Cerebellar nuclear complex (tissue), 1 donor: ENCODE results near the gene MCRIP2.
A peak's percentile ranks its signal among the peaks of the same experiment; 100 is the strongest.
"Not testable (repeated sequence)": the region's sequence is repeated elsewhere in the genome, so short reads cannot be mapped to it uniquely, and the experiment has no call there.

ENCODE experiments used
- DNase-seq, 2 experiments: peaks; one replicate each; lab custom pipeline; 2025; lab: John Stamatoyannopoulos, UW

MCRIP2 gene

GRCh38 chr16:641326-642188 is at the start of gene MCRIP2:
TSS of gene MCRIP2 (plus strand) at chr16:641828. CDS start at chr16:641992, 164 bp downstream.
- DNase-seq: no peak

DNA sequence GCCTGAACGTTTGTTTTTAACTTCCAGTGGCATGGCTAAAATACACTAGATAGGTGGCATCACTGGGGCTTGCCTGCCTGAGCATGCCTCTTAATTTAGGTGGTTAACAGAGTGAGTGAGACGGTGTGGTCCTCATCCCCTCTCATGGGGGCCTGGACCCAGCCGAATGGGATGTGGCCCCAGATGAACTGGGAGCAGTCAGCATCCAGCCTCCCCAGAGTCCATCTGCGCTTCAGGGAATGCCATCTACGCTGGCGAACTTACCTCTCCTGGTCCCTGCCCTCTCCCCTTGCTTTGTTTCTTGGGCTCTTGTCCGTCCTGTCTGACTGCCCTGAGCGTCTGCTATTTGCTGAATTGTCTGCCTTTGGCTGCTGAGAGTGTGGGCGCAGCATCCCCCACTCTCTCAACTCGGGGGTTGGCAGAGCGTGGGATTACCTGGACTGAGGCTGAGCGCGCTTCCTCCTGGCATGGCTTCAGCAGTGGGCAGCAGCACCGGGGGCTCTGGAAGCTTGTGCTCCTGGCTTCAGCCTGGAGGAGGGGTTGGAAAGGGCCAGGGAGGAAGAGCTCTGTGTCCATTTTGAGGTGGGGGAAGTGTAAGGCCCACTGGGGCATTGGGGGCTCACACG is 49.6 kb upstream of the MCRIP2 start:
- DNase-seq: no peak

- no peak for DNase-seq
Measured at GRCh38 chr16:592518-593306, 48.9 kb upstream of the MCRIP2 start.

DNA sequence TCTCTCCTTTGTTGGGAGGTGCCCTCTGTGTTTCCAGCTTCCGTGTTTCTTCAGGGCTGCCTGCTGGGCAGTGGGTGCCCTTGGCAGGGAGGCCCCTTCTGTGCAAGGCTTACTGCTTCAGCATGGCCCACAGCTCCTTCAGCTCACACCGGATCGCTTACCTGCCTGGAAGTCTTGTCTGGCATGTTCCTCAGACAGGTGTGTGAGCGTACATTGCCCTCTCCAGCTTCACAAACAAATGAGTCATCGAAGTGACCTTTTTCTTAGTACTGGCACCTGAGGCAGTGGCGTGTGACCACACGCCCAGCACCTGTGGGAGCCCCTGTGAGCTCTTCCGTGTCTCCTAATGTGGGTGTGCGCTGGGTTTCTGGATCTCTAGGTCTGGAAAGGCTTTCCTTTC is 48.2 kb upstream of the MCRIP2 start:
- no peak for DNase-seq

DNA sequence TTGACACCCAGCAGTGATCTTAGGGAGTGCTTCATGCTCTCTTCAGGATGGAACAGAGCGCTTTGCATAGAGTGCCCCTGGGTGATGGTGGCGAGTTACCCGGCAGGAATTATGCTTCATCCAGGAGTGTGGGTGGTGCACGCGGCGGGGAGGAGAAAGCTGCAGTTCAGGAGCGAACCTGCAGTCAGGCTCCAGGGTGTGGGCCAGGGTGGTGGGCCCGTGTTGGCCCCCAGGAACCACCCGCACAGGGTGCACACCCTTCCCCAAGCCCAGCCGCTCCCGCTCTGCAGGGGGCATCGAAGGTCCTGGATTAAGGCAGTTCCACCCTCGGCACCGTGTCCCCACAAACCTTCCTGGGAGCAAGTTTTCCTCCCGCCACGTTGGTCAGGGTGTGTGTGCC is 47.8 kb upstream of the MCRIP2 start:
- DNase-seq: no peak

DNA sequence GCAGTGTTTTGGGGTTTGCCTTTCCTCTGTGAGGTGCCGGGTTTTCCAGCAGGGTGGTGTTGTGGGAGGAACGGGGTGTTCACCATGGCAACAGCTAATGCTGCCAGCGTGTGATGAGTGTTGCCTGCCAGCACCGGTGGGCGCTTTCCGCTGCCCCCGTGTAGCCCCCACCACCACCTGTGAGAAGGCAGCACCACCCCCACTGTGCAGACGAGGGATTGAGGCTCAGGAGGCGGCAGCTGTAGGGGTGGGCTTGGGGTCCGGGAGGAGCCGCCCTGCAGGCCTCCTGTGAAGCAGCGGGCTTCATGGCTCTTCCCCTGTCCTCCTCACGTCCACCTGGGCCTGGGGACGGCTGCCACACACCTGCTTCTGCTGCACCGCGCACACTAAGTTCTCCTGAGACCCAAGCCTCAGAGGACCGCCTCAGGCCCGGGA is 46.5 kb upstream of the MCRIP2 start:
- no peak for DNase-seq

- peak; percentile 28 to 45 for DNase-seq
Measured at GRCh38 chr16:595942-596735, 45.5 kb upstream of the MCRIP2 start.

GRCh38 chr16:596736-597060 is 44.9 kb upstream of the MCRIP2 start:
- DNase-seq: no peak

DNA sequence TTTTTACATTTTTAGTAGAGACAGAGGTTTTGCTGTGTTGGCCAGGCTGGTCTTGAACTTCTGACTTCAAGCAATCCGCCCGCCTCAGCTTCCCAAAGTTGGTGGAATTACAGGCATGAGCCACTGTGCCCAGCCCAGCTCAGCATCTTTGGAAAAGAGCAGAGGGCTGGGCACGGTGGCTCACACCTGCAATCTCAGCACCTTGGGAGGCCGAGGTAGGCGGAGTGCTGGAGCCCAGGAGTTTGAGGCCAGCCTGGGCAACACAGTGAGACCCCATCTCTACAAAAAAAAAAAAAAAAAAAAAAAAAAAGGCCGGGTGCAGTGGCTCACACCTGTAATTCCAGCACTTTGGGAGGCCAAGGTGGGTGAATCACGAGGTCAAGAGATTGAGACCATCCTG is 44.0 kb upstream of the MCRIP2 start:
- not testable (repeated sequence) for DNase-seq

- no peak for DNase-seq
Measured at GRCh38 chr16:598823-599739, 42.5 kb upstream of the MCRIP2 start.

DNA sequence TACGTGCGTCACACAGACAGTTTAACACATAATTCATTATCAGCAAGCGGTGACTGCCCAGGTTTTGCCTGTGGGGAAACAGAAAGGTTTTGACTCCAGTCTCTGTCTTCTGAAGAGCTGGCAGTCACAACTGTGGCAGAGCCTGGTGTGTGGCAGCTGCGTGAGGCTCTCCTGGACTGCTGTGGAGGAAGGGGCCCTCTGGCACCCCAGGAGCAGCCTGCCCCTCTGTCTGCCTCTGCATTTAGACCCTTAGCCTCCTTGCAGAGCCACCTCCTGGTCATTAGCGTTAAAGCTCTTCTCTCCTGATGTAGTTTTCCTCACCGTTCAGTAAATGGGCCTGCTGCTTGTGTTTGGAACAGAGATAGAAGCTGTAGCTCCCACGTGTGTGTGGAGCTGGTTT is 40.8 kb upstream of the MCRIP2 start:
- no peak for DNase-seq

- DNase-seq: no peak
Measured at GRCh38 chr16:603933-604332, 37.7 kb upstream of the MCRIP2 start.

- no peak for DNase-seq
Measured at GRCh38 chr16:606656-607307, 34.8 kb upstream of the MCRIP2 start.

DNA sequence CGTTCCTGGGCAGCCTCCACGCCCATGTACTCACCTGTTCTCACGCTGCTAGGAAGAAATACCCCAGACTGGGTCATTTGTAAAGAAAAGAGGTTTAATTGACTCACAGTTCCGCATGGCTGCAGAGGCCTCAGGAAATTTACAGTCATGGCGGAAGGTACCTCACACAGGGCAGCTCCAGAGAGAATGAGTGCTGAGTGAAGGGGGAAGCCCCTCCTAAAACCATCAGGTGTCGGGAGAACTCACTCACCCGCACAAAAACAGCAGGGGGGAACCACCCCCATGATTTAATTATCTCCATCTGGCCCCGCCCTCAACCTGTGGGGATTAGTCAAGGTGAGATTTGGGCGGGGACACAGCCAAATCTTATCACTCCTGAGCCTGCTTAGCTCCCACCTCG is 33.6 kb upstream of the MCRIP2 start:
- no peak for DNase-seq

GRCh38 chr16:609316-609715 is 32.3 kb upstream of the MCRIP2 start:
- DNase-seq: no peak

DNA sequence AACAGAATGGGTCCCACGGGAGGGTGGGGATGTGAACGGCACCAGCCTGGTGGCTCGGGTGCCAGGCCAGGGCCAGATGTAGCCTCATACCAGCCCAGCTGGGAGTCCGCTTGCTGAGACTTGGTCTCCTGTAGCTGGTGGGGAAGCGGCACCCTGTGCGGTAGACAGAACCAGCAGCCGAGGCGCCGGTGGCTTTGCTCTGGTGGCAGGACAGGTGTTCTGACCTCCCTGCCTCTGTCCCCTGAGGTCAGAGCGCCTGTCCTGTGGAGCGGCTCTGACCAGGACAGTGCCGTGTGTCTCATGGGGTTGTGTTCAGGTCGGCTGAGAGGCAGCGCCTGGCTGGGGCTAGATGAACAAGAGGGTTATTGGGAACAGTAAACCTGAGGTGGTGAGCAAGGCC is 31.6 kb upstream of the MCRIP2 start:
- no peak for DNase-seq

- DNase-seq: no peak
Measured at GRCh38 chr16:610513-611381, 30.9 kb upstream of the MCRIP2 start.

DNA sequence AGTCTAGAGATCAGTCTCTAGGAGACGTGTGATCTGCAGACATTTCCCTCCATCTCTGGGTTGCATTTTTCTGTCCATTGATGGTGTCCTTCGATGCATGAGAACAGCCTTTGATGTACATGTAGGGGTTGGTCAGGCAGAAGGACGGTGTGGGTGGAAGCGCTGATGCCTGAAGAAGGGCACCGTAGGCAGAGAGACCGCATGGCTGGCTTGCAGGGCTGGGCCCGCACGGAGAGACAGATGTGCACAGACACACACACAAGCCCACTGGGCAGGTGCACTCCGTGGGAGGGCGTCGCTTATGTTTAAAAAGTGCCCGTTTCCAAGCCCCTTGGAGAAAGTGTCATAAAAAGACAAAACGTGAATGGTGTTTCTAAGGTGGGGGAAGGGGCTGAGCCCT is 26.5 kb upstream of the MCRIP2 start:
- DNase-seq: no peak
